ENCODE measurements around the gene DUSP9. TPM values are rescaled to one million over a fixed set of nuclear protein-coding genes. Genes with fewer than 3 reads are reported as not detected.

The DUSP9 gene
- not detected for total RNA-seq

GRCh38 chrX:153646620-153647373 lies at the start of gene DUSP9:
Gene DUSP9 (plus strand): TSS chrX:153647203. CDS start chrX:153647954, 751 bp downstream.
- H3K4me1 ChIP-seq: peaks cover 0 to 7% of the 10 kb centered on the region in 2 donors
- in situ Hi-C loops (cut with MboI; ENCODE audit: low sequenced_read_pairs in 4 of 4) (no loop called here), intact Hi-C loops (cut with DNase I; ENCODE audit: low total_unique reads) (no loop called here)
- H3K27ac ChIP-seq: no peak within 1 kb of the TSS
- H3K9me3 ChIP-seq: no peaks in the 10 kb centered on the region
- no peak within 1 kb of the TSS for H3K4me3 ChIP-seq
- ATAC-seq (no peak), DNase-seq (no peak)
- no peaks in the 10 kb centered on the region for H3K36me3 ChIP-seq
- peaks cover 18 to 65% (median 44%) of the 10 kb centered on the region in 3 donors for H3K27me3 ChIP-seq
- no peak for TF ChIP-seq POLR2A (IDR thresholded peaks at IDR 0.05)
- TF ChIP-seq, protein P1, sequence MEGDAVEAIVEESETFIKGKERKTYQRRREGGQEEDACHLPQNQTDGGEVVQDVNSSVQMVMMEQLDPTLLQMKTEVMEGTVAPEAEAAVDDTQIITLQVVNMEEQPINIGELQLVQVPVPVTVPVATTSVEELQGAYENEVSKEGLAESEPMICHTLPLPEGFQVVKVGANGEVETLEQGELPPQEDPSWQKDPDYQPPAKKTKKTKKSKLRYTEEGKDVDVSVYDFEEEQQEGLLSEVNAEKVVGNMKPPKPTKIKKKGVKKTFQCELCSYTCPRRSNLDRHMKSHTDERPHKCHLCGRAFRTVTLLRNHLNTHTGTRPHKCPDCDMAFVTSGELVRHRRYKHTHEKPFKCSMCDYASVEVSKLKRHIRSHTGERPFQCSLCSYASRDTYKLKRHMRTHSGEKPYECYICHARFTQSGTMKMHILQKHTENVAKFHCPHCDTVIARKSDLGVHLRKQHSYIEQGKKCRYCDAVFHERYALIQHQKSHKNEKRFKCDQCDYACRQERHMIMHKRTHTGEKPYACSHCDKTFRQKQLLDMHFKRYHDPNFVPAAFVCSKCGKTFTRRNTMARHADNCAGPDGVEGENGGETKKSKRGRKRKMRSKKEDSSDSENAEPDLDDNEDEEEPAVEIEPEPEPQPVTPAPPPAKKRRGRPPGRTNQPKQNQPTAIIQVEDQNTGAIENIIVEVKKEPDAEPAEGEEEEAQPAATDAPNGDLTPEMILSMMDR (IDR thresholded peaks at IDR 0.05 in 4 of 5, conservative IDR thresholded peaks at IDR 0.05 in 1 of 5): no peak

DNA sequence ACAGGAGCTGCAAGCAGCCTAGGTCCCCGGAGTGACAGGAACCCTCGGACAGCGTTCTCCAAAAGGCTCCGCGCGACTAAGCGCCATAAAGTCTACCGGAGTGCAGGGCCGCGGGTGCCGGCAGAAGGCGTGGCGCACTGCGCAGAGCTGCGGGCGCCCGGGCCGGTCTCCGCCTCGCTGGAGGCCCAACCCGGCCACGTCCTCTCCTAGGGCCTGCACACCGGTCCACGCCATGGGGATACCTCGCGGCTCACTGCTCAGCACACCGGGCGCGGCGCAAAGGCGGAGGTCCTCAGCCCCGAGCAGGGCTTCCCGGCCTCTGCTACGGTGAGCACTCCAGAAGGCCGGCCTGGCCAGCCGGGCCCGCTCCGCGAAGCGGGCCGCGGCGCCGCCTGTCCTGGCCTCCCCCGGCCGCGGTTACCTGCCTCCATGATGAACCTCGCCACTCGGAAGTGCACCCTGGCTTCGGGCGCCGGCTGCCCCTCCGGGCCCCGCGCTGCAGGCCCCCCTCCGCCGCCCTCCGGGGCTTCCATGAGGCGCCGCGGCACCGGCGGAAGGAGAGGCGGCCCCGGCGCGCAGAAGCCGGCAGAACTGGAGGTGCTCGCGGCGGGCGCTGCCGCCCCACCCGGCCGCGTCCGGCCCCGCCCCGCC lies 48.3 kb upstream of the DUSP9 start, which contains the start of gene CCNQ:
CCNQ (minus strand) TSS at position 599 of the 651 bp plus-strand sequence; CDS start at position 533, 66 bp downstream.
- H3K36me3 ChIP-seq: no peaks in the 10 kb centered on the region
- TF ChIP-seq POLR2A (IDR thresholded peaks at IDR 0.05): peak; percentile 68 to 71
- TF ChIP-seq, protein P1 (IDR thresholded peaks at IDR 0.05 in 4 of 5, conservative IDR thresholded peaks at IDR 0.05 in 1 of 5): no peak
- peaks cover 5 to 18% of the 10 kb centered on the region in 2 donors for H3K4me1 ChIP-seq
- peak within 1 kb of the TSS; percentile 73 to 85 (median 81) for H3K27ac ChIP-seq
- intact Hi-C loops (cut with DNase I; ENCODE audit: low total_unique reads): loop anchor here (1.0 to 10.0 kb wide), 5 partner anchors 128 to 946 kb away; partner anchors contain the start of genes ARHGAP4, G6PD, HAUS7 and IKBKG
- DNase-seq (no peak), ATAC-seq (peak; percentile 71 to 74)
- H3K27me3 ChIP-seq: no peaks in the 10 kb centered on the region
- H3K9me3 ChIP-seq: no peaks in the 10 kb centered on the region
- in situ Hi-C loops (cut with MboI; ENCODE audit: low sequenced_read_pairs in 4 of 4): no loop called here
- peak within 1 kb of the TSS; percentile 55 to 74 (median 66) for H3K4me3 ChIP-seq

GRCh38 chrX:153599192-153600031 lies 47.6 kb upstream of the DUSP9 start:
- no peaks in the 10 kb centered on the region for H3K9me3 ChIP-seq
- peaks cover 5 to 15% of the 10 kb centered on the region in 2 donors for H3K4me1 ChIP-seq
- intact Hi-C loops (cut with DNase I; ENCODE audit: low total_unique reads): loop anchor here (1.0 to 10.0 kb wide), 5 partner anchors 128 to 945 kb away; partner anchors contain the start of genes ARHGAP4, G6PD, HAUS7 and IKBKG
- no peaks in the 10 kb centered on the region for H3K27me3 ChIP-seq
- H3K27ac ChIP-seq: peak overlapping the region; percentile 73 to 82 (median 80)
- DNase-seq (peak; percentile 75 to 89), ATAC-seq (peak; percentile 76 to 86)
- TF ChIP-seq POLR2A (IDR thresholded peaks at IDR 0.05): no peak
- TF ChIP-seq, protein P1 (IDR thresholded peaks at IDR 0.05 in 4 of 5, conservative IDR thresholded peaks at IDR 0.05 in 1 of 5): no peak
- in situ Hi-C loops (cut with MboI; ENCODE audit: low sequenced_read_pairs in 4 of 4): no loop called here
- no peaks in the 10 kb centered on the region for H3K36me3 ChIP-seq
- H3K4me3 ChIP-seq: peak overlapping the region; percentile 55 to 65 (median 64)

- Histone ChIP-seq H3K27ac (peak overlapping the region in 2 of 4 donors; percentile 79 to 82), H3K4me1 (peaks cover 5 to 15% of the 10 kb centered on the region in 2 donors), H3K4me3 (peak overlapping the region in 3 of 4 donors; percentile 63 to 65 (median 64)), H3K27me3 (no peaks in the 10 kb centered on the region), H3K36me3 (no peaks in the 10 kb centered on the region), H3K9me3 (no peaks in the 10 kb centered on the region)
- DNase-seq (no peak), ATAC-seq (no peak)
- TF ChIP-seq POLR2A (IDR thresholded peaks at IDR 0.05): no peak
- TF ChIP-seq, protein P1 (IDR thresholded peaks at IDR 0.05 in 4 of 5, conservative IDR thresholded peaks at IDR 0.05 in 1 of 5): no peak
- intact Hi-C loops (cut with DNase I; ENCODE audit: low total_unique reads) (no loop called here), in situ Hi-C loops (cut with MboI; ENCODE audit: low sequenced_read_pairs in 4 of 4) (no loop called here)
These were observed 47.0 kb upstream of the DUSP9 start for GRCh38 chrX:153600032-153600373.
